Stimulated activated CD4-positive, alpha-beta T cell treated with anti-CD3 and anti-CD28 coated beads, Interleukin-15, amount 100 ng/mL, for 1 hour (primary cell): ENCODE data around the gene PDGFB.
"Not testable (repeated sequence)": the region's sequence is repeated elsewhere in the genome, so short reads cannot be mapped to it uniquely, and the experiment has no call there.

Experiments used
- DNase-seq, 2 donors: peaks; one replicate each; pipeline ENCODE4 v3.0.0-alpha.2; 2020; ENCODE audit warnings: low read depth in 1 of 2, low spot score in 1 of 2

Gene PDGFB

DNA sequence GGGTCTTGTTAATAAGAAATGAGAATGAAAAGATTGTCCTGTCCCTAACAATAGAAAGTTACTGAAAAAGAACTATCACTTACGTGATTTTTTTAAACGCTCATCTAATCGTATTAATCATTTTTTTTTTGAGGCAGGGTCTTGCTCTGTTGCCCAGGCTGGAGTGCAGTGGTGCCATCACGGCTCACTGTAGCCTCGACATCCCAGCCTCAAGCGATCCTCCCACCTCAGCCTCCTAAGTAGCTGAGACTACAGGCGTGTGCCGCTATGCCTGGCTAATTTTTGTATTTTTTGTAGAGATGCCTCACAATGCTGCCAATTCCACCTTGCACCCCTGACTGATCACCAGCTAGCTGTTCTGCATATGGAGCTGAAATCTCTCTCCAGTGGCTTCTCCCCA is 15.7 kb downstream of the PDGFB start:
- no peak for DNase-seq

DNA sequence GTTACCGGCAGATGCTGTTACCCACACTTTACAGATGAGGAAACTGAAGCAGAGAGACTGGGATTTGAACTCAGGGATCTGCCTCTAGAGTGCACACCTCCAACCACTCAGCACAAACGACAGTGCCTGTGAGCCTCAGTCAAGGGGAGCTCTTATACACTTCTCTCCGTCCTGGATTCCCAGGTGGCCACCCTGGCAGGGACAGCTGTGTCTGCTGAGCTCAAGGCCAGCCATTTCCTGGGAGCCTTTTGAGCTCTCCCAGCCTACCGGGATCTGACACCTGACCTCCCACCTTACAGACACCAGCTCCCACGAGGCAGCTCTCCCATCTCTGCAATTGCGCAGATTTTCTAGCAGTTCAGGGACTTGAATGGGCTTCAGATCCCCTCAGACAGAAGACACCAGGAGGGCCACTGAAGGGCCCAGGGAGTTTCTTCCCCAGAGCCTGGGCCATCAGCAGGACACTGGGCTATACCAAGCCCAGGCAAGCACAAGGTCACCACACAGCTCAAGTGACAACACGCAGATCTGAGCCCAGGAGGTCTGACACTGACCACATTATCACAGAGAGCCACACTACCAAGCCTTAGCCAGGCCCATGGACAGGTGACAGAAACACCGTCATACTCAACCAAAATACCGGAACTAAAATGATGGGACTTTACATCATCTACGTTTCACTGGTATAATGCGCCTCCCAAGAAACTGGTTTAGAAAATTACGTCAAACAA is 17.1 kb downstream of the PDGFB start:
- no peak for DNase-seq

DNA sequence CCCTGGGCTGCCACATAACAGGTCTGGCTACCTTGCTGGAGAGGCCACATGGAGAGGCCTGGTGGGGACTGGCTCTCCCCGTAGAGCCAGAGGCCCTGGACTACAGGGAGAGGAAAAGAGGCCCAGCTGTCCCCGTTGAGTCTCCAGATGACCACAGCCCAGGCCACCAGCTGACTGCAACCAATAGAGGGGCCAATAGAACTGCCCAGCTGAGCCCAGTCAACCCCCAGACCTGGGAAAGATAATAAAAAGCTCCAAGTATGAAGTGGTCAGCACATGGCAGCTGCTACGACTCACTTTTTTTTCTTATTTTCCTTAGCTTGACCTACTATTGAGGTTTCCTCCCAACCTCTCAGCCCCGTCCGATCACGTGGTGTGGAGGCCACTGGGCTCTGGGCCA is 18.4 kb downstream of the PDGFB start:
- no peak for DNase-seq

DNA sequence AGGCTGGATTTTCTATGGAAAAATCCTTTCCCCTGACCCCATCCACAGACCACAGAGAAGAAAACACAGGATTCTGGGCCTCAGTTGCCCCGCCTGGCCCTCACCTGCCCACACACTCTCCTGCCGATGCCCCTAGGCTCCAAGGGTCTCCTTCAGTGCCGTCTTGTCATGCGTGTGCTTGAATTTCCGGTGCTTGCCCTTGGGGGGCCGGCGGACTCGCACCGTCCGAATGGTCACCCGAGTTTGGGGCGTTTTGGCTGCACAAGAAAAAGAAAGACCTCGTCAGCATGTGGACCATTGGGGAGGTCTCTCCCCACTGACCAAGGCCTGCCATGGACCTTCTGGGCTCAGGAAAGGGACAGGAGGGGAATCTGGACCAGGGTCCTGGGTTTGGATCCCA is 19.2 kb downstream of the PDGFB start:
- no peak for DNase-seq

DNA sequence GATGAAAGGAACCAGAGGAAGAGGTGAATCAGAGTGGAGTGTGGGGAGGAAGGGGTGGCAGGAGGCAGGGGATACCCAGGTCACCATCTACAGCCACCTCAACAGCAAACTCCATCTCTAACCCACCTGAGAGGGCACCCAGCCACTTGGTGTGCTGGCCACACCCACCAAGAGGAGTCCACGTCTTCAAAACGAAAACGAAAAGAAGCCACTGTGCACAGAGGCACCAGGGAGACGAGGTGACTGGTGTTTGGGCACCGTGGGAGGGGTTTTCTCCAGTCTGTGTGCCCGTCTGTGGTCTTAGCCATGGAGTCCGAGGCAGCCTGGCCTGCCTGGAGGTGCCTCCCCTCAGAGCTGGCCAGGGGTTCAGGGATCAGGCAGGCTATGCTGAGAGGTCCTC is 20.2 kb downstream of the PDGFB start:
- DNase-seq, result no peak

DNA sequence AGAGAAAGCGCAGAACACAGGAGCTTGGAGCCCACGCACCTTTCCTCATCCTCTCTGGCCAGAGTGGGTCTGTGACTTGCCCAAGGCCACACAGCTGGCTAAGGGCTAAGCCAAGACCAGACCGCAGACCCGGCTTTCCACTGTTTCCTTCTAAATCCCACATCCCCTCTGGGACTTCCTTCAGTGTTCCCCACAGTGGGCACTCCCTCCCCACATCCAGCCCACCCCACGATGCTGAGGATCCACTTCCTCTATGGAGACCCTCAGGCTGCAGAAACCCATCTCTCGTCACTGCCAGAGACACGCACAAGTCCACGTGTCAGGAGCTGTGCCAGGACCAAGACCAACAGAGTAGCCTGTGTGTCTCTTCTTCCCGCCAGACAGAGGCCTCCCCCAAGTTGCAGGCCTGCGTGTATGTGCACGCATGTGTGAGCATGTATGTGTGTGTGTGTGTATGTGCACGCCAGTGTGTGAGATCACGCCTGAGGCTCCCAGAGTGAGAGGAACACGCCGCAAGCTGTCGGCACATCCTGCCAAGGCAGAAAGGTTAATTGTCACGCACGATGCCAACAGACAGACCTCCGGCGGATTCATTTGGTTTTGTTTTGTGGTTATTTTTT is 21.6 kb downstream of the PDGFB start:
- no peak for DNase-seq

DNA sequence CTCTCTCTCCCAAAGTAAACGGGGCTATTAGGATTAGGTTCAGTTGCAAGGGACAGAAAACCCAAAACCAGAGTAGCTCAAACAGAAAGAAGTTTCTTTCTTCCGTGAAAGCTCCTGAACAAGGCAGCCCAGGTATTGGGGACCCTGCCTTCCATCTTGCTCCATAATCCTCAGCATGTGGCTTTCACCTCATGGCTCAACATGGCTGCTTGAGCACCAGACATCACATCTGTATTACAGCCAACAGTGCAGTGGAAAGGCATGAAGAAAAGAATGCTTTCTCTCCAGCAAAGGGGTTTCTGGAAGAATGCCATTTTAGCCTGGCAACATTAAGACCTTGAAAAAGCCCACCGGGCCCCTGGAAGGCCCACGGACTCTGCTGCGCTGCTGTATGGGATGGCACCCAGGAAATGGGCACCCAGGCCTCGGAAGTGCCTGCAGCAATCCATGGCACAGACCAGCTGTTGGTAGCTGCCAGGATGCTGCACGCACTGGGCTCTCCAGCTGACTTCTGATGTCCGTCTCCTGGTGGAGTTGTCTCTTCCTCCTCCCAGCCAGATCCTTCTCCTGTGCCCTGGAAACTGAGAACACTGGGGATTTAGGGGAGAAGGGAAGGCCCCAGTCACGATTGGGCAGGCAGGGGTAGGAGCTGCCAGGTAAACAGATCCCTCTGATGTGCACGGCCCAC is 22.6 kb downstream of the PDGFB start:
- DNase-seq, result no peak

DNA sequence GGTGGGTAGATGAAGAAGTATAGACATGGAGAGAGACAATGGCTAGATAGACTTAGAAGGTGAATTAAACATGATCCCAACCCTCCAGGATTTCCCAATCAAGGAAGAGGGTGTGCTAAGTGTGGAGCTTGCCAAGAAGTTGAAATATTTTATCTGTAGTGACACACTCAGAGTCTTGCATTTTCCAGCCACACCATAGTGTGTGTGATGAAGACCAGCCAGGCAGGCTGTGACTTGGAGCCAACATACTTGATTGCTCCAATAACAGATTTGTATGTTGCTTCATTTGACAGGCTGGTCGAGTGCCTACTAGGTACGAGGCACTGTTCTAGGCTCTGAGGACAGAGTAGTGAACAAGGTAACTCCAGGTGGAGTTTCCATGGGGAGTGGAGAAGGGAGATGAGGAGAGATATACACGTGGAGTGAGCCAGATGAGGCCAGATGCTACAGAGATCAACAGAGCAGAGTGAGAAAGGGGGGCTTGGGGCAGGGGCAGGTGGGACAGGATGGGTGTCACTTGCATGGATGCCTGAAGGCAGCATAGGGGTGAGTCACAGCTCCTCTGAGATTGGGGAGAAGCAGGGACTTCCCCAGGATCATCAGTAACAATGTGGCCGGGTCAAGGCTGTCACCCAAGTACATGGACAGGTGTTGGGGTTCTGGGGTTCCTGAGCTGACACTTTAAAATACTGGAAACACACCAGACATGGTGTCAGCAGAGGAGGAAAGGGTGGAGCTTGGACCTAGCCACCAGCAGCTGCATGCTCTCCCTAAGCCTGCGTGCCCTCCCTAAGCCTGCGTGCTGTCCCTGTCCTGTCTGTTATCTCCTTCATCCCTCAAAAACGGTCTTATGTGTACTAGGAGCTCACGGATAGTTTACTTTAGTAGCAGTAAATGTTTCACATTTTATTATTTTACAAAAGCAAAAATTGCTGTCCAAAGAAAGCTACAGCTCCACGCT is 23.6 kb downstream of the PDGFB start:
- DNase-seq, result no peak

DNA sequence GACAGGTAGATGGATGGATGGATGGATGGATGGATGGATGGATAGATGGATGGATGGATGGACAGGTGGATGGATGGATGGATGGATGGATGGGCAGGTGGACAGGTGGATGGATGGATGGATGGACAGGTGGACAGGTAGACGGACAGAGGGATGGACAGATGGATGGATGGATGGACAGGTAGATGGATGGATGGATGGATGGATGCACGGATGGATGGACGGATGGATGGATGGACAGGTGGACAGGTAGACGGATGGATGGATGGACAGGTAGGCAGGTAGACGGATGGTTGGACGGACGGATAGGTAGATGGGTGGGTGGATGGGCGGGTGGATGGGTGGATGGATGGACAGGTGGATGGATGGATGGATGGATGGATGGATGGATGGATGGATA is 24.3 kb downstream of the PDGFB start:
- DNase-seq, result no peak

DNA sequence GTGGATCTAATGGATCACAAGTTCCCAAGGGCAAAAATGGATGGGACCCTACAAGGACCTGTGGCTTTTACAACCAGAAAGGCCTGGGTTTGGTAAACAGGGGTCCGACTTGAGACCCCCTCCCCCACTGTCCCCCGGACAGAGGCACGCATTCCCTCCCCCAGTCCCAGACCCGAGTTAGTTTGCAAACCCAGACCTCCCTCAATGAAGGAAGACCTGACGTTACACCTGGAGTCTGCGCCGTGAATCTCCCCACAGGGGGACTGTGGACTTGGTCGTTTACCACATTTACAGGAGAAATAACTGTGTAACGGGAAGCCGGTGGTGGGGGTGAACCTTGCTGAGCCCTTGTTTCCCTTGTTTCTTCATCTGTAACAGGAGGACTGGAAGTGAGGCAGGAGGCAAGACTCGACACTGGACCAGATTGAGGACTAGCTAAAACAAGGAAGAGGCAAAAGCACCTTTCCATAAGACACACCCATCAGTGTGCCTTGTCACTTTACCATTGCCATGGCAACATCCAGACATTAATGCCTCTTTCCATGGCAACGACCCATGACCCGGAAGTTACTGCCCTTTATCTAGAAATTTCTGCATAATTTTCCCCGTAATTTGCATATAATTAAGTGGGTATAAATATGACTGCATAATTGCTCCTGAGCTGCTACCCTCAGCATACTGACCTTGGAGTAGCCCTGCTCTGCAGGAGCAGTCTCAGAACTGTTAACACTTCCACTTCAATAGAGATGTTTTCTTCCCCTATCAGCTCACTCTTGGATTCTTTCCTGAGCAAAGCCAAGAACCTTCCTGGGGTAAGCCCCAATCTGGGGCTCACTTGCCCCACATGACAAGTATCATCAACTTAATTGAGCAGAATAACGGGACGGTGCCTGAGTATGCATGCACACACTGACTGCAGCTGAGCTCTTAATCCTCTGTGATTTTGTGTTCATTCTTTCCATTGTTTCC is 25.4 kb downstream of the PDGFB start:
- DNase-seq, result no peak

DNA sequence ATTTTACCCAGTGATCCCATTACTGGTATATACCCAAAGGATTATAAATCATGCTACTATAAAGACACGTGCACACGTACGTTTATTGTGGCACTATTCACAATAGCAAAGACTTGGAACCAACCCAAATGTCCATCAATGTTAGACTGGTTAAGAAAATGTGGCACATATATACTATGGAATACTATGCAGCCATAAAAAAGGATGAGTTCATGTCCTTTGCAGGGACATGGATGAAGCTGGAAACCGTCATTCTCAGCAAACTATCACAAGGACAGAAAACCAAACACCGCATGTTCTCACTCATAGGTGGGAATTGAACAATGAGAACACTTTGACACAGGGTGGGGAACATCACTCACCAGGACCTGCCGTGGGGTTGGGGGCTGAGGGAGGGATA is 26.4 kb downstream of the PDGFB start:
- DNase-seq, result not testable (repeated sequence)

DNA sequence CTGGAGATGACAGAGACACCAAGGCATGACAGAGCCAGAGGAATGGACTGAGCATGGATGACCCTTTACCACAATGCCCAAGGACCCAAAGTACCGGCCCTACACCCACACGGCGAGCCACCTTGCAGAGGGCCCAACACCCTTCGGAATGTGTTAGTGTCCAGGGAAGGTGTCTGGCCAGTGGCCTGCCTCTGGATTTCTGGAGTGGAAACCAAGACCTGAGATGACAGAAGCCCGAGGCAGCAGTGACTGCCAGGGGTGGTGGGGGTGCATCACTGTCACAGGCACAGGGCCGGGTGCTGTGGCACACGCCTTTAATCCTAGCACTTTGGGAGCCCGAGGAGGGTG is 28.7 kb downstream of the PDGFB start:
- DNase-seq, result no peak

DNA sequence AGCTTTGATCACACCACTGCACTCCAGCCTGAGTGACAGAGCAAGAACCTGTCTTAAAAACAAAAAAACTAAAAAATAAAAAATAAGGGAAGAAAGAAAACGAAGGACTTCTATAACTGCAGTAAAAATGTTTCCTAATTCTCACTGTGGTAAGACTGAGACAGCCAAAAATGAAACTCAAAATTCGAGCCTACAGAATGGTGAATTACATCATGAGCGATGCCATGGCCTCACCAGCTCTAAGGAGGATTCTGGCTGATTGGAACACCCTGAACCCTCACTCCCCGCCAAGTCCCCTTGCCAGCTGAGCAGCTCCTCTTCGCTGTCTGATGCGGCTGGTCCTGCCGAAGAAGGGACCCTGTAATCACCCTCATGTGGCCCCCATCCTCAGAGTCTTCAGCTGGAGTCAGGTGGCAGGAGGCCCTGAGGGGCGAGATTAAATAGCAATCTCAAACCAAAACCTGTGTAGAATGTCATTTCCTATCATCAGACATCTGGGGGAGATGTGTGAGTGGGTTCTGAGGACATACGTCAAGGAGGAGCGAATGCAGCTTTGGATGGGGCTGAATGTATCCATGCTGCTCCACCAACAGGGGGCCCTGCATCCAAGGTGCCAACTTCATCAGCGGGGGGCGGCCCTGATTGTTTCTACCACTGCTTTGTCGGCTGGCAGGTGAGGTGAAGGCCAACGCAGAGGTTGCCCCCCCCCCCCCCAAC is 29.2 kb downstream of the PDGFB start:
- no peak for DNase-seq

DNA sequence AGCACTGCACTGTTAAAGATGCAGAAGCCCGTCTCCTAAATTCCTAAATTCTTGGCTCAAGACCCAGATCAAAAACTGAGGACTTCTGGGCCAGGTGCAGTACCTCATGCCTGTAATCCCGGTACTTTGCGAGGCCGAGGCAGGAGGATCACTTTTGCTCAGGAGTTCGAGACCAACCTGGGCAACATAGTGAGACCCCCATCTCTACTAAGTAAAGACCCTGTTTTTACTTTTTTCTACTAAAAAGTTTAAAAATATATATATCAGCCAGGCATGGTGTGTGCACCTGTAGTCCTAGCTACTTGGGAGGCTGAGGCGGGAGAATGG is 29.7 kb downstream of the PDGFB start:
- no peak for DNase-seq

DNA sequence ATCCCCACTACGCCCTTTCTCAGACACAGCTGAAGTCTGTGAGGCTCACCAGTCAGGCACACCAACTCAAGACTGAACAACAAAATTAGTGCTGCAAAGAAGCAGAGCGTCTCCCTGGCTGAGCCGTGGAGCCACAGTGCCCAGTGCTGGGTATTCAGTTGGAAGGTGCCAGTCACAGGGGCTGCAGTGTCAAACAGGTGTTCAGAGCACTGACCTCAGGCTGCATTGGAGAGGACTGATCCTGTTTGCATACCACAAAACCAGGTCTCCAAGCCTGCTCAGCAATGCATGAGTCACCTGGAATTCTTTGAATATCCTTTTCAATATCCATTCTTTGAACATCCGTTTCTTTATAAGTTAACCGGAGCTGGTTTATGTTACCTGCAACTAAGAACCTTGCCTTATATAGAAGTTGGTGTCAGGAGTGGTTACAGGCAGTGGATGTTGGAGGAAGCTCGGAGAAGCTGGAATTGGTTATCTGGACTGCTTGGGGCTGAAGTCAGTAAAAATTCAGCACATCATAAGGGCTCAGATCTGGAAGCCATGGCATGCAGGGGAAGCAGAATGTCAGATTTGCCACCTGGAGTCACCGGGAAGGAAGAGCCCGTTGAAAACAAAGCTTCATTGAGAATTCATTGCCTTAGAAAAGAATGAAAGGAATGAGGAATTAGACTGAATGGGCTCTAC is 30.3 kb downstream of the PDGFB start:
- DNase-seq, result no peak

DNA sequence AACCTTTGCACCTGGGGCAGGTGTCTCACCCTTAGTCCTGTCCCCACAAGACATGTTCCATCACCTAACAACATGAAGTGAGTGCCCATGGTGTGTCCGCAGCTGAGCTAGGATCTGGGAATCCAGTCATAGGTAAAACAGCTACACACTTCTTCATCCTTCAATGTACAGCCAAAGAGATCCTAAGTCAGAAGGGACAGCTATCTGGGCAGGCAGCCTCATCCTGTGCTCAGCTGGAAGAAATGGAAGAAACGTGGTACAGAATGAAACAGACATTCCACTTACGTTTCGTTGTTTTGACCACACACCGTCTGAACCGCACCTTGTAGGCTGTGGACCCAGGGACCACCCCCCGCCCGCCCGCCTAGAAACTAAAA is 30.8 kb downstream of the PDGFB start:
- no peak for DNase-seq

DNA sequence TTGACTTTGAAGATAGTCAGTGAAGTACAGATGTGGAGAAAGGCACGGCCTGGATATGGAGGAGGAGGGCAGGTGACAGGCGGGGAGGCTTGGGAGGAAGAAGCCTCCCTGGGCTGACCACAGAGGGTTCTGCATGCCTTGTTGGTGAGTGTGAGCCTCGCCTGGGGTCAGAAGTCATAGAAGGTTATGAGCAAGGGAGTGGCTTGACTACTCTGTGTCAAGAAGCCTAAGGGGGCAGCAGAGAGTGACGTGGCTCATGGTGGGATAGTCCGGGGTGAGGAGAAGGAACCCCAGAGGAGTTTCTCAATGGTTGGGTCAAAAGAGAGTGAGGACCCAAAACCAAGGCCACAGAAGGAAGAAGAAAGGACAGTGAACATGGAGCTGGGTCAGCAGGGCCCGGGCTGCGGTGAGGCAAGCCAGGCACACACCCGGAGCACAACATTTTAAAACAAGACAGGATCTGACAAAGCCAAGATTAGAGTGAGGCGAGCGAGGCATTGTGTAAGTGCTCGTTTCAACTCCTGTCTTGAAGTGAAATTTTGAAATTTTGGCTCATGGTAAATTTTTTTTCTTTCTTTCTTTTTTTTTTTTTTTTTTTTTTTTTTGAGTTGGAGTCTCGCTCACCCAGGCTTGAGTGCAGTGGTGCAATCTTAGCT is 31.9 kb downstream of the PDGFB start:
- DNase-seq, result no peak

DNA sequence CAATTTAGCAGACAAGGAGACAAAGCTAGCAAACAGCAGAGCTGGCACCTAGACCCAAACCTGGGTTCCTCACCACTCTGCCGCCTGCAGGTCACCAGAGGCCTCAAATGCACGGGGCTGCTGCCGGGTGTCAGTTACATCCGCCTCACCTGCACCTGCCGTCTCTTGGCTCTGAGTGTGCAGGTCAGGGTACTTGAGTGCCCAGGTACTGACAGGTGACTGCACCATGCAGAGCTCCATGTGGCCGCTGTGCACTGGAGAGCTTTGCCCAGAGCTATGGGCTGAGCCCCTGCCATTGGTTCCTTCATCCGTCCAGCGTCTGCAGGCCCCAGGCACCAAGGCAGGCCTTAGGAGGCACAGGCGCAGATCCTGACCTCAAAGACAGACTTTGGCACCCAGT is 35.0 kb downstream of the PDGFB start:
- DNase-seq, result no peak
